GM19463 (cell line): Measurements from ENCODE around the gene MAP3K8.

Experiments
- ATAC-seq: cut with Tn5 transposase; IDR thresholded peaks from one replicate; pipeline ENCODE4 v1.9.1; 2021; ENCODE audit warnings: mild to moderate bottlenecking, moderate library complexity; ENCODE audit not compliant: unreplicated experiment

MAP3K8 gene

GRCh38 chr10:30433730-30434272 lies at the start of gene MAP3K8:
Gene MAP3K8 (plus strand): TSS chr10:30434184. CDS start chr10:30438939, 4,755 bp downstream.
- ATAC-seq, result peak; percentile 60

DNA sequence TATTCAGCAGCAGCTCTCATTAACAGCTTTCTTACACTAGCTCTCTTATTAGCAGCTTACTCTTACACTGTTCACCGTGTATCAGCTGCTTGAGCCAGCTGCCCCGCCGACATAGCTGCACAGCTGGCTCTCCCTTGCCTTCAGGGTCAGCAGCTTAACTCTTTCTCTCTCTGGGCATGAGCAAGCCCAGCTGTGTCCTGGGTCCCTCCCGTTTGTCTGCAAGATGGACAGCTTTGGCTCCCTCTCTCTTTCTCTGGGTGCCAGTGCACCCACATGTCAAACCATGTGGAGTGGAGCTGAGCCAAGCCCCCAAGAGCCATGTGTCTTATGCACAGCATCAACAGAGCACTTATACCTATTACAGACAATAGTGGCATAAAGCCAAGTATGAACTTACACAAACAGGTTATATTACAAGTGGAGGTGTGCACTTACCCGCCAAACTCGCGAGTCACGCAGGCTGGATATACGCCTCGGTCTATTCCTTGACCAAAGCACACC lies 49.2 kb upstream of the MAP3K8 start:
- no peak for ATAC-seq

DNA sequence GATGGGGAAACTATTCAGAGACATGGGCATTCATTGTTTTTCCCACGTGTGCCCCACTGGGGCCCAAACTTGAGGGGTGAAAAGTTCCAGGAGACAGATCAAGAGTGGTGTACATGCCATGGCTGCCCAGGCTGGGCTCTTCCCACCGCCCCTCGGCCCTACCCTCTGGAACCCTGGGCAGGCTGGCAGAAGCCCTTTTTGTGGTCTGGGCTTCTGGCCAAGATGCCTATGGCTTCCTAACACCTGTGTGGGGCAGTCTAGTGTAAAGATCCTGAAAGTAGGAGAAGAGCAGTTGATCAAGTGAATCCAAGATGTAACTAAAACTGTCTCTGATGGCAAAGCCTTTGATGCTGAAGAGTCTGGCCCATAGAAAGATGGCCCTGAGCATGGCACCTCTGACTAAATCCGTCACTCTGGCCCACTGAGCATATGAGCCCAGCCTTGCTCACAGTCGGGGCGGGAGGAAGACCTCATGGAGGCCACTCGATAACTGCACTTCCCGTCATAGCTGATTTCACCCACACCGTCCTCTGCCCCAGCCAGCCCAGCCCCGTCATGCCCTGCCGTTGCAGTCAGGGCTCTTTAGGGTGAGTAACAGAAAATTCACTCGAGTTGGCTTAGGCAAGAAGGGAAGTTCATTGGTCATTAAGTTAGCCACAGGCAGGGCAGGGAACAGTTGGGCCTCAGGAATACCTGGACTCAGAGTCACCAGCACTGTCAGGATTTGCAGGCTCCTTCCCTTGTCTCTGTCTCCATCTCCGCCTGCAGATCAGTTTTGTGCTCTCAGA lies 47.0 kb upstream of the MAP3K8 start:
- ATAC-seq, result no peak

- ATAC-seq, result no peak
Observed at GRCh38 chr10:30387646-30388243, 46.2 kb upstream of the MAP3K8 start.

DNA sequence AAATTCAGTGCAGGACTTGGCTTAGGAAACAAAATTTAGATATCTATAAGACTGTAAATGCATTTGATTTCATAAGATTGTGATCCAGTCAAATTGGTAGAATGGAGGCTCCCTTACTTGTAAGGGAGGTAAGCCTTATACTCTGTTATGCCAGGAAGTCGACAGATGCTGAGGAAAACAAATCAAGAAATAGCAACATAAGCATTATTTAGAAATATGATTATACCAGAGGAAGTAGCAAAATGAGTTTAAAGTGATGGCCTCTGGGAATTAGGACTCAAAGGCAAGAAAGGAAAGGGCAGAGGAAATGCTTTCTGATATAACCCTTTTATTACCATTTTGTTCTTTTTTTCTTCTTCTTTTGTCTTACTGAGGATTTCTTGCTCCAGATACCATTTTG lies 44.4 kb upstream of the MAP3K8 start:
- no peak for ATAC-seq

- no peak for ATAC-seq
Observed at GRCh38 chr10:30390207-30390606, 43.8 kb upstream of the MAP3K8 start.

DNA sequence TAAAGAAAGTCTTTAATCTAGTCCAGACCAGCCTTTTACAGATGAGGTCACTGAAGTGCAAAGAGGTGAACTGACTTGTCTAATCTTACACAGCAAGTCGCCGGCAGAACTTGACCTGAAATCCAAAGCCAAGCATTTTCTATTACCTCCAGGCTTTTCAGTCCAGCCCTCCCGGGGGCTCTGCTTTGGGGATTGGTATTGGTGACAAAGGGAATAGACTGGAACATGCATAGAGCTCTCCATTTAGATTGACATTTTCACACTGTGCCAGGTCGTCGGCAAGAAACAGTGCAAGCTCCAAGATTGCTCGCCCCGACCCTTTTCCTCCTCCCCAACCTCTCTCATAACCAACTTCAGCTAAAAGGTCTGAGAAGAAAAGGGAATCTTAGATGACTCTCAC lies 42.7 kb upstream of the MAP3K8 start:
- ATAC-seq, result no peak

- peak; percentile 92 for ATAC-seq
Observed at GRCh38 chr10:30392564-30392990, 41.4 kb upstream of the MAP3K8 start.

- ATAC-seq, result no peak
Observed at GRCh38 chr10:30396293-30396692, 37.7 kb upstream of the MAP3K8 start.

- ATAC-seq, result no peak
Observed at GRCh38 chr10:30396698-30397097, 37.3 kb upstream of the MAP3K8 start.

GRCh38 chr10:30398193-30398592 lies 35.8 kb upstream of the MAP3K8 start:
- ATAC-seq, result no peak

DNA sequence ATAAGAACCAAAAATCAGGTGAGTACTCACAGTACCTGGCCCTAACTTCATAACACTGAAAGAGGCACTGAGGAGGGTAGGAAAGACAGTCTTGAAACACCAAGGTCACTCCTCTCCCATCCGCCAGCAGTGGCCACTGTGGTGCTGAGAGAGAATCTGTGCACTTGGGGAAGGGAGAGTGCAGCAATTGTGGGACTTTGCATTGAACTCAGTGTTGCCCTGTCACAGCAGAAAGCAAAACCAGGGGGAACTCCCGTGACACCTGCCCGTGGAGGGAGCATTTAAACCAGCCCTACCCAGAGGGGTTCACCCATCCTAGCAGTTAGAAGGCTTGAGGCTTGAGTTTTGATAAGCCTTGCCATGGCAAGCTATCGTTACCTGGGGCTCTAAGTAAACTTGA lies 35.2 kb upstream of the MAP3K8 start:
- ATAC-seq, result no peak

- ATAC-seq, result no peak
Observed at GRCh38 chr10:30403494-30403893, 30.5 kb upstream of the MAP3K8 start.

DNA sequence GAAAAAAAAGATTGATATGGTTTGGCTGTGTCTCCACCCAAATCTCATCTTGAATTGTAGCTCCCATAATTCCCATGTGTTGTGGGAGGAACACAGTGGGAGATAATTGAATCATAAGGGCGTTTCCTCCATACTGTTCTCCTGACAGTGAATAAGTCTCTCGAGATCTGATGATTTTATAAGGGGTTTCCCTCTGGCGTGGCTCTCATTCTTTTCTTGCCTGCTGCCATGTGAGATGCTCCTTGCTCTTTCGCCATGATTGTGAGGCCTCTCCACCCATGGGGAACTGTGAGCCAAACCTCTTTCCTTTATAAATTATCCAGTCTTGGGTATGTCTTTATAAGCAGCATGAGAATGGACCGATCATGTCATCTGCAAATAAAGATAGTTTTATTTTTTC lies 29.4 kb upstream of the MAP3K8 start:
- no peak for ATAC-seq

DNA sequence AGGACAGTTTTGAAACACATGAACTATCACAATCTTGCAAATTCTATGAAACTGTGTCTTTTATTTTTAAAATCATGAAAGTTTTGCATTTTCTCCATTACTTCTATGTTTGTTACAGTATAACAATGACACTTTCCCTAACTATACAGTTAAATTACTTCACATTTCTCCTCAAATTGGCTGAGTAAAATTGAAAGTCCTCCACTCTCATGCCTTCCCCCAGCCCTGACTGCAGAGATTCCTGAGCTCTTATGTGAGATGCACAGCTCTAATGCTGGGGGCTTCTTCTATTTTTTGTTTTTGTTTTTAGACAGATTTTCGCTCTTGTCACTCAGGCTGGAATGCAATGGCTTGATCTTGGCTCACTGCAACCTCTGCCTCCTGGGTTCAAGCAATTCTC lies 22.7 kb upstream of the MAP3K8 start:
- ATAC-seq, result no peak

DNA sequence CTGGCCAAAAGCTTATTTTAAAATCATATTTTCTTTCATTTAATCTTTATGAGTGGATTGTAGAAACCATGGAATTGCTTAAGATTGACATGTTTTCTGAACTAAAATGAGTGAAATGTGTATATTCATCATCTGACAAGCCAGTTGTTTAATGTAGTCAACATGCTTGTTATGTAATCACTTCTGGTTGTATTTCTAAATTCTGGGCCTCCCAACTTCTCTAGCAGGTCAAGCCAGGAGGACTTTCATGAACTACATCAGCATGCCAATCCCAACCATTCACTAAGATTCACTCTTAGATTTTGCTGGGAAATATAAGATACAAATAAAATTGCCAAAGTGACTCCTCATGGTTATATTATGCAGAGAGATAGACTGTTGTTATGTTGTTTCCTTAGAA lies 21.1 kb upstream of the MAP3K8 start:
- no peak for ATAC-seq

- ATAC-seq, result no peak
Observed at GRCh38 chr10:30413996-30414576, 19.9 kb upstream of the MAP3K8 start.

GRCh38 chr10:30415593-30415992 lies 18.4 kb upstream of the MAP3K8 start:
- ATAC-seq, result no peak

DNA sequence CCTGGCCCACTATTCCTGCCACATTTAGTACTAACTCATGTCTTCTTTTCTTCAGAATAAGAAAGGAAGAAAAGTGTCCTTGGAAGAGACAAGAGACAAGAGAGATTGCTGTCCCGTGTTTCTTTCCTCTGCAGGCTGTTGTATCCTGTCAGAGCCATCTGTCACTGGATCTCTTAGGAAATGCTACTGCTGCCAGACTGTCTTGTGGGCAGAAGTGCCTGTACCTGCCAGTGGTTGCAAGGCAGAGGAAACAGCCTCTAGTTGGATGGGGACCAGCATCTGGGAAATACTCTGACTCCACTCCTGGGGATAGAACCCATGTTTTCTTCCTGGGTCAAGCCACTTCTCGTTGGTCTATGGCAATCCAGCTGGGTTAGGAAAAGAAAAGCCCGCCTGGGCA lies 16.7 kb upstream of the MAP3K8 start:
- no peak for ATAC-seq

DNA sequence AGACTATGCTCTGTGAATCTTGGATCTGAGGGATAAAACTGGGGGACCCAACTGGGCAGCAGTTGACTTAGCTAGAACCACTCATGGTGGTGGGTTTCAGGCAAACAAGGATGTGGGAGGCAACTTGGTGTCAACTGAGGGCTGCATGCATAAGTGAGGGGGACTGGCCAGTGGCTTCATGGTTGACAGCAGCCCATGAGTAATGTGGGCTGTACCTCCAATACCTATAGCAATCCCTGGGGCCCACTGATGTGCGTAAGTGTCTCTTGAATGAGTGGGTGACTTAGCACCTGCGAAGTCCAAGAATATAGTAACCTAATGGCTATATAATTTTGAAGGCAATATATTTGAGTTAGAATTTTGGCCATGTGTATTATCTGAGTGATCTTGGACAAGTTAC lies 13.7 kb upstream of the MAP3K8 start:
- ATAC-seq, result peak; percentile 54

GRCh38 chr10:30420766-30421165 lies 13.2 kb upstream of the MAP3K8 start:
- no peak for ATAC-seq
